Measurements from ENCODE around the gene KRT39. TPM values are rescaled to one million over a fixed set of nuclear protein-coding genes. Genes with fewer than 3 reads are reported as not detected.

The KRT39 gene
- total RNA-seq, 2 donors from 2014 or later: not detected

DNA sequence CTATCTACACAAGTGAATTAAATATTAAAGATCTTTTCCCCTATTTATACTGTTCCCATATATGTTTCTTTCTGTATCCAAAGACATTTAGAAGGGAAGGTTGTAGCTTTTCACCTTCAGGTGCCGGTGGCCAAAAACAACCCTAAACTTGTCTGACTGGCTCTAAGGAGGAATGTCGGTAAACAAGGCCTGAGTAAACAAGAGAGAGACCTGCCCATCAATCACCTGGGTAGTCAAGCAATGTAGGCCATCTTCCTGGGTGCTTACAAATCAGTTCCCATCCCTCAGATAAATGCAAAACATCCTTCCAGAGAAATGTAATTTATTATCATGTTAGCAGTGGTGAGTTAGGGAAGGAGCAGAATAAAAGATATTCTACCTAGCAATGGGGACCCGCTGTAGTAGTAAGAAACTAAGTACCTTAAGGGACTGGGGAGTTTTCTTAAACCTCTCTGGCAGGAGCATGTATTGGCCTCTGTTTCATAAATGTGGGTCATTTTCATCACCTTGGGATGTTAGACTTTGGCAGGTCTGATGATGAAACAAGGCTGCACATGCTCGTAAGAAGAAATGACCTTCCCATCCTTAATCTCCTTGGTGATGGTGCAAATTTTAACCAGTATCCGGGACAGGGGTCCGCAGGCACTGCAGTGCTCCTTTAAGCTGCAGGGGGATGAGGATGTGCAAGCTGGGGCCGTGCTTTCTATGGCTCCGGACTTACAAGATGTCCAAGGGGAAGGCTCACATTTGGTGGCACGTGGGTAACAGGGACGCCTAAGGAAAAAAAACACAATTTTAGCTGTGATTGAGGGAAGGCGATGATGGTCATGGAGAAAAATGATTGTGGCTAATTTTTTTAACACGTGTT is 8.4 kb downstream of the KRT39 start:
- H3K9me3 ChIP-seq: no peaks in the 10 kb centered on the region
- peak overlapping the region in 3 of 4 donors; percentile 53 to 69 (median 53) for H3K27ac ChIP-seq
- 56 to 61% methylated on average over 12 of the region's 12 CpGs for whole genome bisulfite sequencing, 2 donors
- peak in 3 of 4 donors; percentile 14 to 35 (median 25) for DNase-seq
- no peaks in the 10 kb centered on the region for H3K27me3 ChIP-seq
- H3K4me3 ChIP-seq: no peak overlapping the region
- peak; percentile 30 for ATAC-seq
- TF ChIP-seq, protein P1, sequence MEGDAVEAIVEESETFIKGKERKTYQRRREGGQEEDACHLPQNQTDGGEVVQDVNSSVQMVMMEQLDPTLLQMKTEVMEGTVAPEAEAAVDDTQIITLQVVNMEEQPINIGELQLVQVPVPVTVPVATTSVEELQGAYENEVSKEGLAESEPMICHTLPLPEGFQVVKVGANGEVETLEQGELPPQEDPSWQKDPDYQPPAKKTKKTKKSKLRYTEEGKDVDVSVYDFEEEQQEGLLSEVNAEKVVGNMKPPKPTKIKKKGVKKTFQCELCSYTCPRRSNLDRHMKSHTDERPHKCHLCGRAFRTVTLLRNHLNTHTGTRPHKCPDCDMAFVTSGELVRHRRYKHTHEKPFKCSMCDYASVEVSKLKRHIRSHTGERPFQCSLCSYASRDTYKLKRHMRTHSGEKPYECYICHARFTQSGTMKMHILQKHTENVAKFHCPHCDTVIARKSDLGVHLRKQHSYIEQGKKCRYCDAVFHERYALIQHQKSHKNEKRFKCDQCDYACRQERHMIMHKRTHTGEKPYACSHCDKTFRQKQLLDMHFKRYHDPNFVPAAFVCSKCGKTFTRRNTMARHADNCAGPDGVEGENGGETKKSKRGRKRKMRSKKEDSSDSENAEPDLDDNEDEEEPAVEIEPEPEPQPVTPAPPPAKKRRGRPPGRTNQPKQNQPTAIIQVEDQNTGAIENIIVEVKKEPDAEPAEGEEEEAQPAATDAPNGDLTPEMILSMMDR (IDR thresholded peaks at IDR 0.05): no peak
- TF ChIP-seq POLR2A (IDR thresholded peaks at IDR 0.05): no peak
- intact Hi-C loops (cut with DNase I): no loop called here
- H3K36me3 ChIP-seq (replicated peaks in 1 of 2; ENCODE audit: insufficient read depth in 1 of 2, low read depth in 2 of 2): no peaks in the 10 kb centered on the region
- peaks cover 35% of the 10 kb centered on the region for H3K4me1 ChIP-seq

DNA sequence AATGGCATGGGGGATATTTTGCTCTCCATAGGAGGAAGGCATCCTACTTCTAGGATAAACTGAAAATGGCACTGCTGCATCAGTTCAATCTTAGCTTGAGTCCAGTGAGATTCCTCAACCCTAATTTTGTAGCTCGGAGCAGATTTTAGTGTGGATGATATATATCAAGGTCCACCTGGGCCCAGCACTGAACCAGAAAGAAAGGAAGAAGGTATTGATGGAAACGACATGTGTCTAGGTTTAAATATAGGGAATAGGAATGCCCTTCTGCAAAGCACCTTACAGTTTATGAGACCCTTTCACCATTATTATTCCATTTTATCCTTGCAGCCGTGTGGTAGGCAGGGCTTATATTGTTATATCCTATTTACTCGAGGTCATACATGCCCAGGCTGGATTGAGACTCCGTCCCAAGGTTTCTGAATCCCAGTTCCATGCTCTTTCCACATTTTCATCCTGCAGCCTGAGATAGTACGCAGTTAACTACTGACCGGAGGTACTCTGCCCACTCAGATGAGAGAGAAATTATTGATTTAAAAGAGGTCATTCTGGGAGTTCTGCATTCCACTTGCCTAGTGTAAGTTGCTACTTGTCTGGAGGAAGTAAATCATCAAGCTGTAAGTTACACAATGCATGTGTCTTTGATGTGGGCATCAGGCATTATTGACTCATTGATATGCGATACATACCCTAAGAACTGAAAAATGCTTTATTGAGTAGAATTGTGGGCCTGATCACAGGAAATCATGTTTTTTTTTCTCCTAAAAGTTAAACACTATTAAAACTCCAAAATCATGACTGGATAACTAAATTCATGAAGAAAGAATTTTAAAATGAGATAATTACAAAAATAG is 10.1 kb downstream of the KRT39 start:
- Histone ChIP-seq H3K27me3 (no peaks in the 10 kb centered on the region), H3K36me3 (replicated peaks in 1 of 2; ENCODE audit: insufficient read depth in 1 of 2, low read depth in 2 of 2) (no peaks in the 10 kb centered on the region), H3K4me3 (no peak overlapping the region), H3K4me1 (peaks cover 36% of the 10 kb centered on the region), H3K9me3 (no peaks in the 10 kb centered on the region), H3K27ac (peak overlapping the region; percentile 37 to 69 (median 53))
- intact Hi-C loops (cut with DNase I): no loop called here
- WGBS, 2 donors: 49 to 56% methylated on average over 8 of the region's 8 CpGs
- DNase-seq (peak in 1 of 4 donors; percentile 26), ATAC-seq (peak; percentile 86)
- TF ChIP-seq, protein P1 (IDR thresholded peaks at IDR 0.05): no peak
- peak in 1 of 3 donors; percentile 13 for TF ChIP-seq POLR2A (IDR thresholded peaks at IDR 0.05)

- Histone ChIP-seq H3K9me3 (no peaks in the 10 kb centered on the region), H3K27me3 (no peaks in the 10 kb centered on the region), H3K27ac (peak overlapping the region; percentile 6 to 71 (median 36)), H3K4me1 (peaks cover 29% of the 10 kb centered on the region), H3K36me3 (replicated peaks in 1 of 2; ENCODE audit: insufficient read depth in 1 of 2, low read depth in 2 of 2) (no peaks in the 10 kb centered on the region), H3K4me3 (no peak overlapping the region)
- TF ChIP-seq, protein P1 (IDR thresholded peaks at IDR 0.05): no peak
- no peak for TF ChIP-seq POLR2A (IDR thresholded peaks at IDR 0.05)
- ATAC-seq (peak; percentile 36), DNase-seq (peak in 2 of 4 donors; percentile 13 to 16)
- intact Hi-C loops (cut with DNase I): no loop called here
- WGBS, 2 donors: 44 to 55% methylated on average over 2 of the region's 2 CpGs
Observed at GRCh38 chr17:40953881-40954280, 12.9 kb downstream of the KRT39 start.

DNA sequence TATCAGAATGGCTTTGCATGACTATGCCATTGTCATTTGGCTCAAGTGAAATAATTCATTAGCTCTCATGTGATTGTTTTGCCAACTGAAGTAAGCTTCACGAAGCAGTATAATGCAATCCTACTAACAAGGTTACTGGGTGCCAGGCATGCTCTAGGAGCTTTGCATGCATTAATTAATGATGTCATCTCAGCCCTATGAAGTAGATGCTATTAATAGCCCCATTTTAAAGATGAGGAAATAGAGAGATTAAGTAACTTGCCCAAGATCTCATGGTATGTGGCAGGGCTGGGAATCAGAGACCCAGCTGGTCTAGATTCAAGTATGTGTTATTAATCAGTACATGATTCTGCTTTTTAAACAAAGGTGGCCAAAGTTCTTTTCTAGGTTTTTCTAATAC is 14.1 kb downstream of the KRT39 start:
- no peaks in the 10 kb centered on the region for H3K27me3 ChIP-seq
- ATAC-seq: peak; percentile 61
- no peaks in the 10 kb centered on the region for H3K9me3 ChIP-seq
- peaks cover 22% of the 10 kb centered on the region for H3K4me1 ChIP-seq
- no peak overlapping the region for H3K4me3 ChIP-seq
- H3K27ac ChIP-seq: peak overlapping the region in 3 of 4 donors; percentile 19 to 71 (median 53)
- intact Hi-C loops (cut with DNase I): no loop called here
- no peaks in the 10 kb centered on the region for H3K36me3 ChIP-seq (replicated peaks in 1 of 2; ENCODE audit: insufficient read depth in 1 of 2, low read depth in 2 of 2)
- TF ChIP-seq, protein P1 (IDR thresholded peaks at IDR 0.05): no peak
- no peak for TF ChIP-seq POLR2A (IDR thresholded peaks at IDR 0.05)
- peak in 2 of 4 donors; percentile 11 to 25 for DNase-seq
- WGBS, 2 donors: 19 to 35% methylated on average over 1 of the region's 1 CpG

All from body of pancreas (tissue), 4 donors.